ENCODE data around the gene MAGEF1. TPM values are rescaled to one million over a fixed set of nuclear protein-coding genes. Genes with fewer than 3 reads are reported as not detected.
A peak's percentile ranks its signal among the peaks of the same experiment; 100 is the strongest.

MAGEF1 gene
- 10 to 100 TPM; 61.3 to 86.5 TPM for total RNA-seq
- polyA plus RNA-seq (2013, experiment 1 of 2), result 76.3 TPM
- 65.0 TPM for polyA plus RNA-seq (2013, experiment 2 of 2)
- long read RNA-seq, experiment 1, transcript MAGEF1-201 (1 exons, 1,636 nt), result major isoform, 67 of 67 reads
- long read RNA-seq, experiment 1, partial matches to known transcripts, result 0 of 67 reads
- long read RNA-seq, experiment 1, other reads (novel, unspliced or antisense), result 0 of 67 reads
- long read RNA-seq, experiment 2, transcript MAGEF1-201 (1 exons, 1,636 nt), result major isoform, 178 of 179 reads
- long read RNA-seq, experiment 2, partial matches to known transcripts, result 0 of 179 reads
- long read RNA-seq, experiment 2, other reads (novel, unspliced or antisense), result 1 of 179 reads
- long read RNA-seq, experiment 3, transcript MAGEF1-201 (1 exons, 1,636 nt), result major isoform, 81 of 82 reads
- long read RNA-seq, experiment 3, partial matches to known transcripts, result 0 of 82 reads
- long read RNA-seq, experiment 3, other reads (novel, unspliced or antisense), result 1 of 82 reads
- long read RNA-seq, experiment 4, transcript MAGEF1-201 (1 exons, 1,636 nt), result major isoform, 291 of 292 reads
- long read RNA-seq, experiment 4, partial matches to known transcripts, result 0 of 292 reads
- long read RNA-seq, experiment 4, other reads (novel, unspliced or antisense), result 1 of 292 reads

GRCh38 chr3:184711493-184712247 lies at the start of gene MAGEF1:
Gene MAGEF1 (minus strand): TSS chr3:184712064. CDS start chr3:184711821, 243 bp downstream.
- peak within 1 kb of the TSS; percentile 81 for H3K4me3 Mint-ChIP-seq
- peak; percentile 95 for DNase-seq
- Histone ChIP-seq H3K27me3 (ENCODE audit: control insufficient read depth, insufficient read depth, low read length, poor library complexity, severe bottlenecking) (no peaks in the 10 kb centered on the region), H3K4me1 (ENCODE audit: control insufficient read depth, insufficient read depth, low read length) (peaks cover 5% of the 10 kb centered on the region), H3K9ac (ENCODE audit: extremely low read depth, low read length, poor library complexity, severe bottlenecking) (peak within 1 kb of the TSS; percentile 62), H3K4me3 (ENCODE audit: low read length) (peak within 1 kb of the TSS; percentile 87), H3K9me3 (ENCODE audit: control insufficient read depth, low read length) (peaks cover 10% of the 10 kb centered on the region), H3K27ac (ENCODE audit: low read depth, low read length) (peak within 1 kb of the TSS; percentile 93), H3K36me3 (ENCODE audit: control insufficient read depth, insufficient read depth, low read length) (peaks cover 18% of the 10 kb centered on the region)
- H3K4me1 Mint-ChIP-seq, result peaks cover 21% of the 10 kb centered on the region
- 0% methylated on average over 9 to 67 of the region's 67 CpGs for WGBS, 2 experiments (ENCODE audit: insufficient coverage in 1 of 2, insufficient read length in 1 of 2)
- TF ChIP-seq CTCF (conservative IDR thresholded peaks at IDR 0.05), result no peak
- H3K9me3 Mint-ChIP-seq, result peaks cover 10% of the 10 kb centered on the region
- H3K27ac Mint-ChIP-seq, result peak within 1 kb of the TSS; percentile 92
- no peaks in the 10 kb centered on the region for H3K27me3 Mint-ChIP-seq (ENCODE audit: insufficient read depth)
- H3K36me3 Mint-ChIP-seq (ENCODE audit: low read depth), result peaks cover 37% of the 10 kb centered on the region

- DNase-seq, result no peak
- no peak for TF ChIP-seq CTCF (conservative IDR thresholded peaks at IDR 0.05)
- H3K27me3 Mint-ChIP-seq (ENCODE audit: insufficient read depth), result peaks cover 11% of the 10 kb centered on the region
These were observed 49.4 kb upstream of the MAGEF1 start for GRCh38 chr3:184761075-184761841.

More at GRCh38 chr3:184761075-184761841, 49.4 kb upstream of the MAGEF1 start:
- H3K9me3 ChIP-seq (ENCODE audit: control insufficient read depth, low read length), result no peaks in the 10 kb centered on the region
- H3K9me3 Mint-ChIP-seq, result no peaks in the 10 kb centered on the region
- no peaks in the 10 kb centered on the region for H3K36me3 ChIP-seq (ENCODE audit: control insufficient read depth, insufficient read depth, low read length)
- no peaks in the 10 kb centered on the region for H3K36me3 Mint-ChIP-seq (ENCODE audit: low read depth)
- H3K9ac ChIP-seq (ENCODE audit: extremely low read depth, low read length, poor library complexity, severe bottlenecking), result no peak overlapping the region
- peaks cover 18% of the 10 kb centered on the region for H3K4me1 ChIP-seq (ENCODE audit: control insufficient read depth, insufficient read depth, low read length)
- WGBS, 2 experiments (ENCODE audit: insufficient coverage in 1 of 2, insufficient read length in 1 of 2), result 85 to 87% methylated on average over 9 to 13 of the region's 13 CpGs
- H3K4me3 Mint-ChIP-seq, result no peak overlapping the region
- H3K27ac Mint-ChIP-seq, result no peak overlapping the region
- no peak overlapping the region for H3K27ac ChIP-seq (ENCODE audit: low read depth, low read length)
- no peaks in the 10 kb centered on the region for H3K27me3 ChIP-seq (ENCODE audit: control insufficient read depth, insufficient read depth, low read length, poor library complexity, severe bottlenecking)
- no peak overlapping the region for H3K4me3 ChIP-seq (ENCODE audit: low read length)
- peaks cover 43% of the 10 kb centered on the region for H3K4me1 Mint-ChIP-seq
